Measurements from ENCODE around the gene KHK.
A peak's percentile ranks its signal among the peaks of the same experiment; 100 is the strongest.

KHK gene

GRCh38 chr2:27126252-27126710, 39.7 kb downstream of the KHK start:
- DNase-seq (ENCODE audit: low read depth in 2 of 2): no peak

- no peak for DNase-seq (ENCODE audit: low read depth in 2 of 2)
Measured at GRCh38 chr2:27127883-27128667, 41.5 kb downstream of the KHK start.

DNA sequence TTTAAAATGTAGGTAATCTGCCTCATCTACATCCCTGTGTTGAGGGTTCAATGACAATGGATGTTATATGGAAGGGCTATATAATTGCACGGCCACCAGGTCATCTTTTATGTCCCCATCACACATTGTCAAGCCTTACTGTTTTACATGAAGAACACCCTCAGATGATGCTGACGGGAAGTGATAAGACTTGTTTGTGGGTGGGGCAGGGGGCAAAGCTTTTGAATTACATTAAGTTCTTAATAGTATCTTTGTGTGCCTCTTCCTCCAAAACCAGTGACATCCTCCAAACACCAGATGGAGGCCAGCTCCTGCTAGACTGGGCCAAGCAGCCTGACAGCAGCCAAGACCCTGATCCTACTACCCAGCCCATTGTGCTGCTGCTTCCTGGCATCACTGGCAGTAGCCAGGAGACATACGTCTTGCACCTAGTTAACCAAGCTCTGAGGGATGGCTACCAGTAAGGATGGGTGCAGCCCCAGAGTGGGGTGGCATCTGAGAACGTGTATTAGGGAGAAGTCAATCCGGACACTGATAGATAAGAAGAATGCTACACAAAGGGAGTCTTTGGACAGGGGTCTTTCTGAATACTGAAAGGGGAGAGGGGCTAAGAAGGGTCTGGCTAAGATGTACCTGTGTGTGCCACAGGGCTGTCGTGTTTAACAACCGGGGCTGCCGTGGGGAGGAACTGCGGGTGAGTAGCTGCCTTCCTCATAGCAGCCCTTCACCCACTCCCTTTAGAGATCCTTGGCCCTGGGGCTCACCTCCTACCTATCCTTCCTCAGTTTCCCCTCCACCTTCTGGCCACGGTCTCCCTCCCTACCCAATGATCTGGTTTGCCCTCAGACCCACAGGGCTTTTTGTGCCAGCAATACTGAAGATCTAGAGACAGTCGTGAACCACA, 42.3 kb downstream of the KHK start:
- no peak for DNase-seq (ENCODE audit: low read depth in 2 of 2)

GRCh38 chr2:27130396-27130795, 43.8 kb downstream of the KHK start:
- no peak for DNase-seq (ENCODE audit: low read depth in 2 of 2)

- no peak for DNase-seq (ENCODE audit: low read depth in 2 of 2)
Measured at GRCh38 chr2:27131429-27131828, 44.9 kb downstream of the KHK start.

GRCh38 chr2:27133195-27133875, 46.8 kb downstream of the KHK start:
- no peak for DNase-seq (ENCODE audit: low read depth in 2 of 2)

GRCh38 chr2:27133905-27134780, 47.6 kb downstream of the KHK start, which contains the start of gene PREB:
TSS of gene PREB (minus strand) at chr2:27134636. CDS start at chr2:27134421, 215 bp downstream.
- DNase-seq (ENCODE audit: low read depth in 2 of 2): peak; percentile 93 to 98

GRCh38 chr2:27134781-27135477, 48.4 kb downstream of the KHK start:
- DNase-seq (ENCODE audit: low read depth in 2 of 2): no peak

GRCh38 chr2:27135478-27135955, 48.9 kb downstream of the KHK start:
- DNase-seq (ENCODE audit: low read depth in 2 of 2): no peak

DNA sequence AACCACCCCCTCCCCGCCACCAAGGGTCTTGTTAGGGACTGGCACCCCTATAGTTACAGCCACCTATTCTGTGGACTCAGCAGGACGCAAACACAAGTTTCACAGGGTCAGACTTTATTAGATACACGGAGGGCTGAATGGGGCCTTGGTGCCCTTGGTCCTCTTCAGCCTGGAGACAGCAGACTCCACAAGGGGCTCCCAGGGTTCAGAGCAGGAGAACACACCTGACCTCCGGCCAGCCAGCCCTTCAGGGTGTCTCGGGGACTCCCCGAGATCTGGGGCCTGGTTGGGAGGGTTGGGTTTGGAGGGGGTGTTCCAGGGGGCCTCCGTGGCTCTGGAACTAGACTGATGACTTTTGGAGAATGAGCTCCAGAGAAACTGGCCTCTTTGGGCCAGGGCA, 50.2 kb downstream of the KHK start:
- DNase-seq (ENCODE audit: low read depth in 2 of 2): no peak

- no peak for DNase-seq (ENCODE audit: low read depth in 2 of 2)
Measured at GRCh38 chr2:27137322-27137935, 50.9 kb downstream of the KHK start.

GRCh38 chr2:27138111-27138510, 51.5 kb downstream of the KHK start:
- DNase-seq (ENCODE audit: low read depth in 2 of 2): no peak

- DNase-seq (ENCODE audit: low read depth in 2 of 2): no peak
Measured at GRCh38 chr2:27139310-27139709, 52.7 kb downstream of the KHK start, which contains the start of gene PRR30. TSS of gene PRR30 (minus strand) at chr2:27139410. CDS start at chr2:27138329, 1,081 bp downstream.

DNA sequence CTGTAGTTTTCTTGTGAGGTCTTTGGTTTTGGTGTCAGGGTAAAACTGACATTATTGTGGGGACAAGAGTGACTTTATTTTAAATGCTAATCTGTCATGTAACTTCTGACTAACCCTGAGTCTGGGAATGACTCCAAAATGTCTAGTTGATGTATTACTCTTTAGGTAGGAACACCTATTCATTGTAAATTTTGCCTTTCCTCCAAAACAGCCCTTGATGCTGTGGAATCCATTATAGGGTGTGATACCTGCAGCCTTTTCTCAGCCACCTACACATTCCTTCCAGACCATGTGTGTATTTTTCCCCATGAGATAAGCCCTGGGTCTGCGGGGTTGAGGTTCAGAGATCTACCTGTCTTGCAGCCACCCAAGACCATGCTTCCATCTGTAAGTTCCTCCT, 56.7 kb downstream of the KHK start:
- no peak for DNase-seq (ENCODE audit: low read depth in 2 of 2)

- DNase-seq (ENCODE audit: low read depth in 2 of 2): no peak
Measured at GRCh38 chr2:27145682-27146081, 59.1 kb downstream of the KHK start.

DNA sequence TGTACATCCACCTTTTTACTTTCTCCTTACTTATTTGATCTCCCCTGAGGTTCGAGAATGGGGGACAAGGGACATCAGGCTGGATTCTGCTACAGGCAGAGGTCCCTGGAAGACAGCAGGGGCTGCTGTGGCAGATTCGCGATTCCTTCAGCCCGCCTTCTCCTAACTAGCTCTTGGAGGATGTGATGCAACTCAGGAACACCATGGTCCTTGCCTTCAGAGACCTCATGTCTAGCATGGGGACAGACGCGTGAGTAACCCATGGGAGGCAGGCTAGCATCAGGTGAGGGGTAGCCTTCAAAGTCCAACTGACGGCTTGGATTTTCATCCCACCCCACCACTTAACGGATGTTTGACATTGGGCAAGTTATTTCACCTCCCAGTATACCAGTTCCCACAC, 61.4 kb downstream of the KHK start:
- DNase-seq (ENCODE audit: low read depth in 2 of 2): no peak

DNA sequence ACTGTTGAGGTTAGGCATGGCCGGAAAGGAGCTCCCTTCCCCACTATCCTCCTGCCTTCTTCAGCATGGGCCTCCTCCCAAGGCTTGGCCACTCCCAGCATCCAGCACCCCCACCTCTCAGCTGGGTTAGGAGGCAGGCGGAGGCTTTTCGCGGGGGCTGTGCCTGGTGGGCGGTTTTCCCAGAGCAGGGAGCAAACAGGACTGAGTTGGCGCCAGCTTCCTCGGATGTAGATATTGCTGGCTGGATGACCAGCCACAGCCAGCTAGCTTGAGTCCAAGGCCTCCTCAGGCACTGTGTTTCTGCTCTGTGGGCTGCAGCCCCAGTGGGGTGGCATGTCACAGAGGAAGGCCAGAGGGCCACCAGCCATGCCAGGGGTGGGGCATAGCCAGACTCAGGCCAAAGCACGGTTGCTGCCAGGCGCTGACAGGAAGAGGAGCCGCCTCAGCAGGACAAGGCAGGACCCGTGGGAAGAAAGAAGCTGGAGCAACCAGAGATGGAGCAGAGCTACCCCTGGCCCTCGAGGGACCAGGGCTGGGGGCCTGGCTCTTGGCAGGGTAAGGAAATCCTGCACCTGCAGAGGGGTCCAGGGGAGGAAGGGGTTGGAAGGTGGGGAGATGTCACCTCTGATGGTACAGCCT, 62.3 kb downstream of the KHK start, which contains the start of gene TCF23:
Gene TCF23, plus strand, starts transcription at position 204 of the 639 bp plus-strand sequence. Its CDS starts 130 bp downstream, at position 334.
- no peak for DNase-seq (ENCODE audit: low read depth in 2 of 2)

DNA sequence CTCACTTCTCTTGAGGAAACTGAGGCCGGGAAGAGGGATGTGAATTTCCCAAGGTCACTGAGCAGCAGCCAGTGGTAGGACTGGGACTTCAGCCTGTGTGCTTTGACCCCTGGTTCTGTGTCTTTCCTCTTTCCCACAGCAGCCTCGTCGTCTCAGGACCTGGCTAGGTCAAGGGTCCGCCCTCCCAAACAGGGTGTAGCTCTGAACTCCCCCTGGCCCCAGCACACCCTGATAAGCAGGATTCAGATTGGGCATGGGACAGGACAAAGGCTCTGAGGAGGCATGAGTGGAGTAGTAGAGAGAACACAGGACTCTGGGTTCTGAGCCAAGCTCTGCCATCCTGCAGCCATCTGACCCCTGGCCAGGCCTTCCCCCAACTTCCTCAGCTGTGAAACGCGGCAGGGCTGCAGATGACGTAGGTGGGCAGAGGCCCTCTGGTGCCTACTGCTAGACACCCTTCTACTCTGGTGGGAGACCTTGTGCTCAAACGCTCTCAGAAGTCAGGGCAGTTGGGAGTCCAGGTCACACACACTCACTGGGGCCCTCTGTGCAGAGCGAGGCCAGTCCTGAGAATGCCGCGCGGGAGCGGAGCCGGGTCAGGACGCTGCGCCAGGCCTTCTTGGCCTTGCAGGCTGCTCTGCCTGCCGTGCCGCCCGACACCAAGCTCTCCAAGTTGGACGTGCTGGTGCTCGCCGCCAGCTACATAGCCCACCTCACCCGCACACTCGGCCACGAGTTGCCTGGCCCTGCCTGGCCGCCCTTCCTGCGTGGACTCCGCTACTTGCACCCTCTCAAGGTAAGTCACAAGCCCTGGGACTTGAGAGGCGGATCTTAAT, 63.2 kb downstream of the KHK start:
- no peak for DNase-seq (ENCODE audit: low read depth in 2 of 2)

Data from stimulated activated CD8-positive, alpha-beta memory T cell treated with anti-CD3 and anti-CD28 coated beads, Interleukin-7, amount 100 ng/mL, for 4 hours (primary cell).